GM21619 (cell line): ENCODE measurements around the gene VSX2.

ENCODE experiments used
- ATAC-seq: cut with Tn5 transposase; IDR thresholded peaks from one replicate; pipeline ENCODE4 v1.9.1; 2021; ENCODE audit not compliant: unreplicated experiment

The VSX2 gene

GRCh38 chr14:74221741-74222140, 17.5 kb upstream of the VSX2 start:
- no peak for ATAC-seq

GRCh38 chr14:74223016-74223415, 16.2 kb upstream of the VSX2 start:
- no peak for ATAC-seq

GRCh38 chr14:74231784-74232183, 7.5 kb upstream of the VSX2 start:
- ATAC-seq = no peak

GRCh38 chr14:74235017-74235416, 4.2 kb upstream of the VSX2 start:
- no peak for ATAC-seq

GRCh38 chr14:74237441-74237840, 1.8 kb upstream of the VSX2 start:
- no peak for ATAC-seq

DNA sequence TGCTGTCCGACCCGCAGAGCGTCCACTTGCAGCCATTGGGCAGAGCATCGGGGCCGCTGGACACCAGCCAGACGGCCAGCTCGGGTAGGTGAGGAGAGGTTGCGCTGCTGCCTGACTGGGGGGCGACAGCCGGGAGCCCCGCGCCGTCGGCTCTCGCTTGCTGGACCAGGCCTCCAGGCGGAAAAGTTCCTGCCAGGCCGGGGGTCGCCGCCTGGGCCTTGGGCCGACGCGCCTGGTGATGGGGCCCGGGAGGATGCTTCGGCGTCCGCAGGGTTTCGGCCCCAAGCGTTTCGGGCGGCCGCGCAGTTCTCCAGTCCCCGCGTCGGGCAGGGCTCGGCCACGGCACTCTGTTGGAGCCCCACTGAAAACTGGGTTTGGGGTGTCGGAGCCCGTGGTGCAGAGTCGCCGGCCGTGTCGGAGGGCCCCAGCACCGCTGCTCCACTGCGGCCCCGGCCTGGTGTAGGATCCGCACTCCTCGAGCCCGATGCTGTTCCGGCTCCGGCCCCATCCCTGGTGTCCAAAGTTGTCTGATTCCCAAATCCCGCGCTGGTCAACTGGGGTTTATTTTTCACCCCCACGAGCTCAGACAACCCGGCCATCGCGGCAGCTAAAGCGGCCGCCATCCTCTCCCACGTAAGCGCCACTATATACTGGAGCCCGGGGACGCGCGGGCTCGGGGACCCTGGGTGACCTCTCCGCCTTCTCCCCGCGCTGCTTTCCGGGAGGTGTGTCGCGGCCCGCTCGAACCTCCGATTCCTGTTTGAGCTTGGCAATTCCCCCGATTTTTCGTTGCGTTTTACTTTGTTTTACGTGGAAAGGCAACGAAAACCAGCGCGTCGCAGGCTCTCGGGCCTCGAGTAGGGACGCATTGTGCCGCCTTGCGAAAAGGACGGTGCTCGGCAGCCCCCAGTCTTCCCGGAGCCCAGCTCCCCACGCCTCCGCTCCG, 872 bp downstream of the VSX2 start:
- no peak for ATAC-seq

DNA sequence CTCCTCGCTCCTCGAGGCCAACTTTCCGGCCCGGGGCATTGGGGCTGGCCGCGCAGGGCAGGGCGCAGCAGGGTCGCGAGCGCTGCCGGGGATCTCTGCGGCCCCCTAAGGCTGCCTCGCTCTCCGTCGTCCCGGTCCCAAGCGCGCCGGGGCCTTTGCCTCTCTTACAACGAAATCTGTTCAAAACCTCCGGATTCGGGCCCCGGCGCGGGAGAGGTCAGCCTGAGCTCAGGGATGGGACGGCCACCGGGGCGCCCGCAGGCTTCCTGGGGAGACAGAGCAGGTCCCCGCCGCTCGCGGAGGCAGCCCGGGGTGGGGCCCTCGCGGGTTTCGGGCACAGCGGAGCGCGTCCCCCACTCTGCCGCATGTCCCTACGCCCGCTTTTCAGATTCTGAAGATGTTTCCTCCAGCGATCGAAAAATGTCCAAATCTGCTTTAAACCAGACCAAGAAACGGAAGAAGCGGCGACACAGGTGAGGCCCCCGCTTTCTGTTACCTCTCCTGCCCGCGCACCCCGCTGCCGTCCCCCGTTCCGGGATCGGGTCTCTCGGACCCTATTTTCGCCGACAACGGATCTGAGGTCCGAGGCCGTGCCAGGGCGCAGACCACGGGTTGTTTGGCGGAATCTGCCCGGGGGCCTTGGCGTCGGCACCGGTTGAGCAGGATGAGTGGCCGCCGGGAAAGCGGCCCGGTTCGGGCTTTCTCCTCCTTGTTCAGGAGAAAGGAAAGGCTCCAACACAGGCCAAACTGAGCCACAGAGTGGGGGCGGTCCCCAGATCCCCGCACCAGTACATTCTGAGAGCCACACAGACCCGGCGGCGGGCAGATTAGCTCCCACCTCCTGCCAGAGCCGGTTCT, 1.8 kb downstream of the VSX2 start:
- ATAC-seq = no peak

DNA sequence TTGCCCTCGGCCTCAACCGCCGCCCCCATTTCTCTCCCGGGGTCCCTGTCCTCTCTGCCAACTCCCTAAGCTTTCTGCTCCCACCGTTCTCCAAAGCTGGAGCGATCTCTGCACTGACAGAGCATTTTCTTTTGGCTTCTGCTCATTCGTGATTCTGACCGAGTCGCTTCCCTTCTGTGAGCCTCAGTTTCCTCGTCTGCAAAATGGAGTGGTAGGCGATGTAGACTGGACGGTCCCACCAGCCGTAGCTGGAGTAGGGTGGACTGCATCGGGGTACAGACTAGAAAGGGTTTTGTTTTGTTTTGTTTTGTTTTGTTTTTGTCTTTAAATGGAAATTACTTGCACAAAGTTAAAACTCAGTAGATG, 2.4 kb downstream of the VSX2 start:
- ATAC-seq = no peak

GRCh38 chr14:74242021-74242779, 3.0 kb downstream of the VSX2 start:
- no peak for ATAC-seq

DNA sequence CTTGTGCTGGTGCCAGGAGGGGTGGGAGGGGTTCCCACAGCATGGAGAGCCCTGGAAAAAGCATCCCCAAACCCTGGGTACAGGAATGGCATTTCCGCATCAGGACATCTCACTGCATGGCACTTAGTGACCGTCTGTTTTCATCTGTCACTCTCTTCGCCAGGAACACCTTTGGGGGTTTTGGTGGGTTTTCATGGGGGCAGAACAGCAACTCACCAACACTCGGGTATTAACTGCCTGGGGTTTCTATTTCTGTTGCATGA, 3.5 kb downstream of the VSX2 start:
- ATAC-seq = no peak

DNA sequence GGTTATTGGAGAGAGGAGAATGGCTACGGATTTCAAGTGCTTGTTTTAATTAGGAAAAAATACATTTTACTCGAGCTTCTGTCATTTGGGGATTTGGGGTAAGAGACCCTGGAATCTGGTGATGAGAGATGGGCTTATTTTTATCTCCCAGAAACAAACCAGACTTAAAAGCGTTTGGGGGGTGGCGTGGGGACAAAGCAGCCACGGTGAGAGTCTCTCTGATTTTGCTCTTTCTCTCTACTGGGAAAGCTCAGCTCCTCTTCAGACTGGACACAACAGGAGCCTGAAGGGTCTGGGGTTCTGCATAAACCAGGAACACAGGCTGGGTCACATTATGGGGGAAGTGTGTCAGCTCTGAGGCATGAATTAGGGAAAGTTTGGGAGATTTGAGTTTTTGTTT, 3.8 kb downstream of the VSX2 start:
- ATAC-seq = no peak

DNA sequence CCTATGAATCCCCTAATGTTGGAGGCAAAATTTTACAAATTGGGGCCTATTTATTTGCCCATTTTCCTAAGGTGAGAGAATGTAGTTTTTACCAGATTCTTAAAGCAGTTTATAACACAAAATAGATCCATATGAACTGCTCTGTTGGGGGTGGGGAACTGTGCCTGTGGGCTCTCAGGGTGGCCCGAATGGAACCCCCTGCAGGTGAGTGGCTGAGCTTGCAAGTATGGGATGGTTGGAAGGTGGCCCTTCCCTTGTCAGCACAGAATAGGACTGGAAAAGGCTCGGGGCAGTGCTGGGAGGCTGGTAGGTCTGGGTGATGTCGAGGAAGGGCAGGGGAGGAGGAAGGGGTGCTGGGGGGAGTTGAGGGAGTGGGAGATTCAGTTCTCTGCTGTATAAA, 4.9 kb downstream of the VSX2 start:
- no peak for ATAC-seq

DNA sequence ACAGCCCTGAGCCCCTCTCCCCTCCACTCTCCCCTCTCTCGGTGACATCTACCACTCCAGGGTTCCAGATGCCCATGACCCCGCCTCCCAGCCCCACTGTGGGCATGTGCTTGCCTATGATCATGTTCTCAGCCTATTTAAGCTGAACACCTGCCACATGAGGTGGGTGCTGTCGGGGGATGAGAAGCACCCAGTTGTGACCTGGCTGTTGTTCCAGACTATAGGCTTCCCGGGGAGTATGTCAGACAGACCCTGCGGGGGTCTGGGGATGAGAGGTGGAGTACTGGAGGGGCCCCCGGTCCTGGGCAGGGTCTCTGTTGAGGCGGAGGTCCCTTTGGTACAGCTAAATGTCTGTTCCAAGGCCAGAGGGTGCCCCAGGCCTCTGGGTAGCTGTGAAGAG, 6.0 kb downstream of the VSX2 start:
- no peak for ATAC-seq

DNA sequence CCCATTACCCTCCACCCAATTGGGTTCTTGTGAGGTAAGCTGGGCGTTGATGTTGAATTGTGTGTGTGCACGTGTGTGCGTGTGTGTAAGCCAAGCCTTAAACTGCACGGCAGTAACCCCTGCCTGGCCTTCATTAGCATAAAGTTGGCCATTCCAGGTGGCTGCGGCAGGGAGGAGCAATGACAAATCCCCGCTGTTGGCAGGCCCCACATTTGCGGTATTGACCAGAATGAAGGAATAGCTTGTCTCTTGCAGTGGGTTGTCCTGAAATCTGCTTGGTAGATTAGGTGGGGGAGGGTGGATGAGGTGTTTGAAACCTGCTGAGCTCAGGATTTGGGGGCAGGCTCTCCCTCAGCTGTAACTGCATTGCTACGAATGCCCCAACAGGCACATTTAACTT, 7.3 kb downstream of the VSX2 start:
- no peak for ATAC-seq

- no peak for ATAC-seq
Measured at GRCh38 chr14:74248017-74248416, 8.8 kb downstream of the VSX2 start.

DNA sequence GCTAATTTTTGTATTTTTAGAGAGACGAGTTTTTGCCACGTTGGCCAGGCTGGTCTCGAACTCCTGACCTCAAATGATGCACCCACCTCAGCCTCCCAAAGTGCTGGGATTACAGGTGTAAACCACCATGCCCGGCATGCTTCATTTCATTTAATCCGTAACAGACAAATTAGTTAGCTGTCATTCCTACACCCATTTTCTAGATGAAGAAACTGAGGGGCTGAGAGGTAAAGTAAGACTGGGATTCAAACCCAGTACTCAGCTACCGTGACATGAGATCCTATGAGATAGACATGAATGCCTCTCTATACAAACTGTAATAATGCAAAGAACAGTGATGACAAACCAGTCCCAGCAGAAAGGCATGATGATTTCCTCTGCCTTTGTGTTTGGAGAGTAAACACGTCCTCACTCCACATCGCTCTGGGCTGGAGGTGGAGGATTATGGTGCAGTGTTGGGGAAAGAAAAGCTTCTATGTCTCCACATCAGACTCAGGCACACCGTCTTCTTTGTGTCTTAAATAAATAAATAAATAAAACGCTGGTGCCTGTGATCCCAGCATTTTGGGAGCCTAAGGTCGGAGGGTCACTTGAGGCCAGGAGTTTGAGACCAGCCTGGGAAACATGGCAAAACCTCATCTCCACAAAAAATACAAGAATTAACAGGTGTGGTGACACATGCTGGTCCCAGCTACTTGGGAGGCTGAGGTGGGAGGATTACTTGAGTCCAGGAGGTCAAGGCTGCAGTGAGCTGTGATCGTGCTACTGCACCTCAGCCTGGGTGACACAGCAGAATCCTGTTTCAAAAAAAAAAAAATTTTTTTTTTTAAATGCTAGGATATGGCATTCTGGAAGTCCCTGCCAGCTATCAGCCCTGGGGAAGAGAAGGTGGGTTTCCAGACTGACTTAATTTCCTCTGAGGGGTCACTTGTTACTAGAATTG, 10.5 kb downstream of the VSX2 start:
- ATAC-seq = no peak

DNA sequence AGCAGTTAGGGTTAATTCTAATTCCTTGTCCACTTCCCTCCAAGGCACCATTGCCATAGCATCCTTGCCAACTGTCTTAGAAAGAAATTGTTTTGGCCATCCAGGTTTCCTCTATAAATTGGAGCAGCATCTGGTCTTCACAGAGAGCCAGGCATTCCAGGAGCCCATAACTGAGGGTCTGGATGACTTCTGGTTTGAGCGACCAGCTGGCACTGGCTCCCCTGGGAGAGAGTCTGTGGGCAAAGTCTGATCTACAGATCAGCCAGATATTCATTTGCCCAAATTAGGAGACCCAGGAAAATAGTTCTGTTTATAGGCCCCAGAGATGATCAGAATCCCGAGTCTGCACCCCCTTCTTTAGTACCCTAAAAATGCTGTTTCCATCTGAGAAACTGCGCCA, 16.0 kb downstream of the VSX2 start:
- ATAC-seq = no peak

- no peak for ATAC-seq
Measured at GRCh38 chr14:74257078-74257940, 18.1 kb downstream of the VSX2 start.

- ATAC-seq = no peak
Measured at GRCh38 chr14:74257941-74258763, 18.9 kb downstream of the VSX2 start.
